Measurements from ENCODE around the gene TMEM92.
A peak's percentile ranks its signal among the peaks of the same experiment; 100 is the strongest.
"Not testable (repeated sequence)": the region's sequence is repeated elsewhere in the genome, so short reads cannot be mapped to it uniquely, and the experiment has no call there.

Gene TMEM92

DNA sequence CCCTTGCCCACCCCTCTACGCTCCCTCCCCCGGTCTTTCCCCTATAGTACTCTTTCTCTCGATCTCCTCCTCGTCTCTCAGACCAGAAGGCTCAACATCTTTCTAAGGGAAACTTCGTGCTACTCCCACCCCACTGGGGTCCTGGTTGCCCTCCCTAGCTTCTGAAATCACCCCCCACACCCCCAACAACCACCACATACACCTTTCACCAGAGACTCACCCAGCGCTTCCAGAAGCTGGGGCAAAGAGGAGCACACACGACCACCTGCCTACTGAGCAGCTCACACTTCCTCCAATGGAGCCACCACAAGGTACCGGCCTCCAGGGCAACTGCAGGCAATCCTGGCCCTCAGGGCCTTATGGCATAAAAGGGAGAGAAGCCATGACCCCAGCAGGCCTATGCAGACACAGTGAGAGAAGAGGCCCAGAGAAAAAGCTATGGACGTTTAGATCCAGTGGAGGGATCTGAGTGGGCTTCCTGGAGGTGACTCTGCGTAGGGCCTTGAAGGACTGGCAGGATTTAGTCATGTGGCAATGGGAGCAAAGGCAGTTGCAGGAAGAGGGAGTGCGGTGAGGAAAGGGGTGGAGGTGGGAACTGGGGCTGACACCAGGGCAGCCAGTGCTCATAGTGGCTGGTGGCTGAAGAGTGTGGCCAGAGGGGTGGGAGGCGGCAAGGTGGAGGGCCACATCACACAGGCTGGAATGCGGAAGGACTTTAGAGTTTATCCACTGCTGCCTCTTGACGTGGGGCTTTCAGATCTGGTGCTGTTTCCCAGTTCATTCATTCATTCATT lies 12.1 kb upstream of the TMEM92 start:
- no peak for DNase-seq

DNA sequence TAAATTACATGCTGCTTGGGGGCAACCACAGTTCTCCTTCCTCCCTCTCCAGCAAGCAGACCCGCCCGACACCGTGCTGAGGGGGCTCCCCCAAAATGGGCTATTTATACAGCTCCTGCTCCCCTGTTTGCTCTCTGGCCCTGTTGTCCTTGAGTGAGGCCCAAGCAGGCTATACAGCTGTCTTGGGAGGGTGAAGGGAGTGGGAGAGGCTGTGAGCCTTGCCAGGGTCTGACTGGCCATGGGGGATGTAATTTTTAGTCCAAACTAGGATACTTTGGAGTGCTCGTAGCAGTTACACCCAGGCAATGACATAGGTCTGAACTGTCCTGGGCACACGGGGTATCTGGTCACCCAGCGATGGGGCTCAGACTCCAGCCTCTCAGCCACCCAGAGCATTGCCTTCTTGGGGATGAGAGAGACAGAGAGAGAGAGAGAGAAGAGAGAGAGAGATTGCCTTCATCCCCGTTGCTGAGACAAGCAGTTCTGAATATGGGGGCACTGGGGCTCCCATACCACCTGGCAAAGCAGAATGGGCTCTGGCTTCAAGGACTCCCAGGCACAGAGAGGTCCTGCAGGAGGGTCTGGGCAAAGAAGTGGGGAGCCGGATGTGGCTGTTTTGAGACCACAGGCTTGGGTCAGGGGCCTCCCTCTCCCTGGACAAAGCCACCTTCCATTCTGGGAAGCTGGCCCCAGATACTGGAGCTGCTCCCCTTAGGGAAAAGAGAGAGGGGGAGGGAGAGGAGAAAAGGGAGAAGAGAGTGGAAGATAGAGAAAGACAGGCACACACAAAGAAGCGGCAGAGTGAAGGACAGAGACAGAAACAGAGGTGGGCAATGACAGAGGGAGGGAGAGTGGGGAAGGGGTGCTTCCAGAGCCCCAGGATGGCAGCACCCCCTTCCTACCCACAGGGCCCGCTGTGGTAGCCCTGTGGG lies 10.7 kb upstream of the TMEM92 start:
- no peak for DNase-seq

DNA sequence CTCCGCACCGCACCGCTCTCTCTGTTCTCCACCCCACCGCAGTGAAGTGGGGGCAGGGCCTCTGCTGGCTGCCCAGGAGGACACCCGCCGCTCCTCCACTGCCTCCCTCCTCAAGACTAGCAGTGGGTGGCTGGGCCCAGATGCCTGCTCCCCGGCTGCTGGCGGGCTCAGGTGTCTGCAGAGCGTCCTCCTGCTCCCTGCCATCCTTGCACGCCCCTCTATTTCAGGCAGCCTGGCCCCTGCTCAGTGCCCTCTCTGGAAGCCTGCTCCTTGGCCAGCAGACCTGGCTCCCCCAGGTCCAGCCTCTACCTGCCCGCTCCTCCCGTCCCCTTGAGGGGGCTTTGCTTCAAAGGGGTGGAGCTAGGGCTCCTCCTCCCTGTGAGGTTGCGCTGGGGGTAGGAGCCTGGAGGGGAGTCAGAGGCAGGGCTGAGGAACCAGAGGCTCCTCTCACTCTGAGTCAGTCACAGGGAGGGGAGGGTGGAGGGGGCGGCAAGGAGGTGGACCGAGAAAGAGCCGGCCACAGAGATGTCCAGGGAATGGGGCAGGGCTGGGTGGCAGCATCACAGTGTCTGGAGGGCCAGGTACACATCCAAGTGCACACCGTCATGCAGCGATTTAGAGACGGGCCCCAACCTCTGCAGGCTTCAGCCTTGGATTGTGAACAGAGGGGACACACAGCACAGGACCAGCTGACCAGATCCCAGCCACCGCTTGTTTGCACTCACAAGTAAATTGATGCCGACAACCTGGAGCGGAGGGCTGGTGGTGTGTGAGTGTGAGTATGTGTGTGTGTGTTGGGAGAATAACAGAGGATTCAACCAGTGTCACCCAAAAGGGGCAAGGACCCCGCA lies 9.8 kb upstream of the TMEM92 start:
- DNase-seq: no peak

DNA sequence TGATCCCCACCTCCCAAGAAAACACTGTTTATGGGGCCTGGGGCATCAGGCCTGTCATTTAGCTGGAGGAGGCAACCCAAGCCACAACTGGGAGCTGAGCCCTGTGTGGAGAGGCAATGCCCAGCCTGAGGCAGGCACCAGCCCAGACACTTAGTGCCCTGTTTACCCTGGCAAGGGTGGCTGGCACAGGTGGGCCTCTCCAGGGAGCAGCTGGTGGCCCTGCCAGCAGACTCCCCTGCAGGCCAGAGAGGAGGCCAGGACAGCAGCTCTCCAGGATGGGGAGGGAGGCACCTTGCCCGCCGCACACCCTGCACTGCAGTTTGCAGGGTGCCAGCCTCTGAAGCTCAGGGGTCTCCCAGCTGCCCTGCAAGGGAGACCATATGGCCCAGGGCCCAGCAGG lies 9.1 kb upstream of the TMEM92 start:
- no peak for DNase-seq

DNA sequence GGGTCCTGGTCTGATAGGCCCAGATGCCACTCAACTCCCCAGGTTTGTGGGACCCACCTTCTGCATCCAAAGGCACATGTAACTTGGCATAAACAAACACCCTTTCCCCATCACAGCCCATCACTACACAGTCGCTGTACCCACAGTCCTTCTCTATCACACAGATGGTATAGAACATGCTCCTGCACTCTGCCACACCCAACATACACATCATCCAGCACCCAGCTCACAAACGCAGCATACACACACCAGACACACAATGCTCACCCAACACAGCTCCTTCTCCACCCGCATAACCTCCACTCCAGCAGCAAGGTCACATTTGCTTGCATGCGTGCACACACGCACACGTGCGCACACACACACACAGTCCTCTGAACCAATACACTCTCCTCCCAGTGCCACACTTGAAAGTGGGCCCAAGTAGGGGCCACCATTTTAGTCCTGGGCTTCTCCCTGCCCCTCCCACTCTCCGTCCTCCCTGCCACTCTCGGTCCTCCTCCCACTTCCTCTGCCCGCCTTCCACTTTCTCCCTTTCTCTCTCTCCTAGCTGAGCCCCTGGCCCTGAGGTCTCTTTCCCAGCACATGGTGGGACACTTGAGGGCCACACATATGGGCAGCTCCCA lies 8.5 kb upstream of the TMEM92 start:
- no peak for DNase-seq

DNA sequence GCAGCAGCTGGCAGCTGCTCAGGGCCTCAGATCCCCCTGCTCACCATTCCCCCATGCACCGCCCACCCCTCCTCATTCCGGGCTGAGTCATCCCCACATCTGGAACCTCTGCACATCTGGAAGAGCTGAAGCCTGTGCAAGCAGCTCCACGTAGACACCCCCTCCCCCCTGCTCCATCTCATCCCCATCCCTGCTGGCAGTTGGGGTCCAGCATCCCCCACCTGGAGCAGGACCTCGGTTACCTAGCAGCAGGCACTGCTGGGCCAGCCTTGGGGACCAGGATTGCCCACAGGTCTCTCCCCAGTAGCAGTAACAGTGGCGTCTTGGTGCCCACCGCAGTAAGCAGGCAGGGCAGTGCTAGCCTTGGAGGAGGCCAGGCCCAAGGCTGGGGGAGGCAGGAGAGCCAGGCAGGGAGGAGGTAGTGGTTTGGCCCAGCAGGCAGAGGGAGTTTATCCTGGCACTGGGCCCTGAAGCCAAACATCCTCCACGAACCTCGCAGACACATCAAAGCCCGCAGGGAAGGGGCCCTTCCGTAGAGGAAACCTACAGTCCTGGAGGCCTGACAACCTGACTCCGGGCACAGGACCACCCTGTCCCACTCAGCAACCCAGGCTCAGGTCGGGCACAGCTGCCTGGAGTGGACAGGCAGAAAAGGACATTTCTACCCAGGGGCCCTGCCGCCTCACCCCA lies 7.7 kb upstream of the TMEM92 start:
- no peak for DNase-seq

DNA sequence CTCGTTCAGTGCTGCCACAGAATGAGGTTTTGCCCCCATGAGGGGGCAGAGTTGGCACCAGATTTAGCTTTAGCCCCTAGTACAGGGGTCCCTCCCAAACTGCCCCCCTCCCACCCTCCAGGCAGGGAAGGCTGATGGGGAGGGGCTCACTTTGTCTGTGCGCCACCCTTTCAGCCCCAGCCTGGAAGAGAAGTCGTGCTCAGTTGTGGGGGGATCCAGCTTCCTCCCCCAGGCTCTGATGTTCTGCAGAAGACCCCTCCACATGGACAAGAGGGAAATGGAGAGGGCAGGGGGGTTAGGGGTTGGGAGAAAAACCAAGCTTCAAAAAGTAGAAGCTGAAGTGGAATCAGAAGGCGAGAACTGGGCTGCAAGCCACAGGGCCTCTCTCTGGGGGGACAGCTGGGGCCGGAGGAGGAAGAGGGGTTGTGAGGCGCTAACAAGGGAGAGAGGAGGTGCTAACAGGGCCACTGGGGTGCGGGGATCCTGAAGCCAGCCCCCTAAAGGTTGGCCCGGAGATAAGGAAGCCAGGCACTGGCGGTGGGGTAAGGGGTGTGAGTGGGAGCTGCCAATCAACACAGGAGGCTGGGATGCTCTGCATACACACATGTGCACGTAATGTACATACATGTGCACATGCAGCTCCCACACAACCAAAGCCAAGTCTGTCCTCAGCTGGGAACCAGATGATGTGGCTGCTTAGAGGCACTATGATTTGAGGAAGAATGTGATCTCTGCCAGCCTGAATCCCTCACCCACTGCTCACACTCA lies 7.0 kb upstream of the TMEM92 start:
- DNase-seq: no peak

DNA sequence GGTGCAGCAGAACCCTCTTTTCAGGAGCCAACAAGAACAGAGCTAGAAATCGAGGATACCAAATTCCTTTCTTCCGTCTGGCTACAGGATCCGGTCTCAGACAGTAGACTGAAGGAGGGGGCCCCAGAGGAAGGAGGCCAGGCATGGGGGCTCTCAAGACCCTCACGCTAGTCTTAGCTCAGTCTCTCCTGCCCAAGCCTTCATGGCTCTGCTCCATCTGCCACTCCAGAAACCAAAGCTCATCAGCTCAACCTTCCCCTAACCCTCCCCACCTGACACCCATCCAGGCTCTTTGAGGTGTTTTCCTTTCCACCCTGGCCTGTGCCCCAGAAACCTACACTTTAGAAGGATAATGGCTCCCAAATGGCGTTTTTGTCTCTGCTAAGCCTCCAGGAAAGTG lies 6.2 kb upstream of the TMEM92 start:
- no peak for DNase-seq

DNA sequence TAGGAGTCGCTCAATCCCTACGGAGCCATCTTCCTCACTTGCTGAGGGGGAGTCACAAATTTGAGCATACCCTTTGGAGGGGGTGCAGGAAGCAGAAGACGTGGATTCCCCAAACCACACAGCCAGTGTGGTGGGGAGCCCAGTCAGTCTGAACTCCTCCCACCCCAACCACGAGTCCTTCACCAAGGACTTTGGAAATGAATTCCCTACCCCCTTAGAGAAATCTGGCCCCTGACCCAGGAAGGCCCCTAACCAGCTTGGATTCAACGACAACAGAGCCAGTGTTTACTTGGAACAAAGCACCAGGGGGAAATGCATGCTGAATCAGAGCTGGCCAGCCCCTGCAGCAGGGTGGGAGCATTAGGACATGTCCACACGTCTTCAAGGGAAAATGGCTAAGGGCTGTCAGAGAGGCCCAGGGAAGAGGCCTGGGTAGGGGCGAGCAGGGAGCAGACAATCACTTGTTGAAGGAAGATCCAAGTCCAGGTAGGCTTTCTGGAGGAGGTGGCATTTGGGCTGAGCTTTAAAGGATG lies 5.5 kb upstream of the TMEM92 start:
- DNase-seq: no peak

DNA sequence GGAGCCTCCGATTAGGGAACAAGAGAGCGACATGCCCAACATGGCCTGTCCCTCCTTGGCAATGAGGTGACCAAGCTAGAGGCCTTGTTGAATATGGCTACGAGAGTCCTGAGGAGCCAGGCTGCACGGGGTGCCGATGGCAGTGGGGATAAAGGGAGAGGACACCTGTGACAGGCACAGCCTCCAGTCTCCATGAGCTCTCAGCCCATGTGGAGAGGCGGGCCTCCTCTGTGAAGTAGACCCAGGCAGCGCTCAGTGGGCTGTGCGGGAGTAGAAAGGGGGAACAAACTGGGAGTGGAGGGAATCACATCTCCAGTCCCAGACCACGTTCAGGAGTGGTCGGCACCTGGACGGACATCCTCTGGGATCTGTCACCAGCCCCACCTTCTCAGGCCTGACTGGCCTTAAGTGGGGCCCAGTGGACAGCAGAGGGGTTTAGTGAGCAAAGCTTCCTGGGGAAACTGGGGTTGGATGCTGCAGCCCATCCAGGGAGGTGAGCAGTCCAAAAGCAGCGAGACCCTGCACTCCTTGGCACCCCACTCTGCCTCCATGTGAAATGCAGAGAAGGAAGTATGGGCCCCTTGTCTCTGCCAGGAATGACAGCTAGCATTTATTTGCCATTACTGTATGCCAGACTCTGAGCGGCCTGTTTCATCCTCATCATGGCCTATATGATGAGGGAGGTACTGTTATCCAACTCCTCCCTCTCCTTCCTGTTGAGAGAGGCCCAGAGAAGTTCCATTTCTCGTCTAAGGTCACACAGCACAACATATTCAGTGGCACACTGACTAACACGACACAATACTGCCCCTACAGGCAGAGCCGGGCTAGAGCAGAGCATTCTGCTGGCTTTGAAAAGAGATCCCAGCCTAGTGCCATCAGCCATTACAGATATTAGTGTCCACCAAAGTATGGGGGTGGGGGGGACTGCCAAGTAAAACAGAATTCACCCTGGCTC lies 4.5 kb upstream of the TMEM92 start:
- peak; percentile 47 to 65 for DNase-seq

DNA sequence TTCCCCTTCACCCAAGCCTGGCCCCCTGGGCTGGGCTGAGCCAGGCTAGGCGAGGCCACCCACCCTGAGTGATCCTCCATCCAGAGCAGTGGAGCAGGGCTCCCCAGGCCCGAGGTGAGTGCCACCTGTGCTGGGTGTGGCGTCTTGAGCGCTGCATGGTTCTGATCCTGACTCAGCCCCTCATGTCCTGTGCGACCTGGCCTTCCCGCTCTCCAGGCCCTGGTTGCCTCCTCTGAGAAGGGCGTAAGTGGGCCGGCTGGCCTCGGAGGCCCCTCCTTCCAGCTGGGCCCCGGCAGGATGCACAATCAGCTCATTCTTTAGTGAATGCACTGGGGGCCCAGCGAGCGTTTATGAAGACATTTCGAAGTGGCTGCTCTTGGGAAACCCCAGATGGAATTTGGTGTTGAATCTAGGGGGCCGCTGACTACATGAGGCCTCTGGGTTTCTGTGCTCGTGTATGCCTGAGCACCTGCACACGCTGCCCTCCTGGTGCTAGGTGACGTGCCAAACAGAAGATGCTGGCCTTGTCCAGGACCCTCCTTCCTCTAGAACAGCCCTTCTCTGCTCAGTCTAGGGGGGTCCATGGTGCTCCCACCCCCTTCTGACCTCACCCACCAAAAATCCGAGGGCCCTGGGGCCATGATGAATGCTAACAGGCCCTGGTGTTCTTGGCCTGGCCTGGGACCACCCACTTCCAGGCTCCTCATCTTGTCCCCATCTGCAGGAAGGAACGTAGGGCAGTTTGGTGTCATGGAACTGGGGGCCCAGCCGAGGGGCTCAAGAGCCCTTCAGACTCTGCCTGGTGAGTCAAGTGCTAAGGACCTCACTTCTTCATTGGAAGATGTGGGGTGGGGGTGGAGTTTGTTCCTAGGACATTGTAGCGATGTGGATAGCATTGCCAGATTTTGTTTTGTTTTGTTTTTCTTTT lies 3.6 kb upstream of the TMEM92 start:
- DNase-seq: no peak

DNA sequence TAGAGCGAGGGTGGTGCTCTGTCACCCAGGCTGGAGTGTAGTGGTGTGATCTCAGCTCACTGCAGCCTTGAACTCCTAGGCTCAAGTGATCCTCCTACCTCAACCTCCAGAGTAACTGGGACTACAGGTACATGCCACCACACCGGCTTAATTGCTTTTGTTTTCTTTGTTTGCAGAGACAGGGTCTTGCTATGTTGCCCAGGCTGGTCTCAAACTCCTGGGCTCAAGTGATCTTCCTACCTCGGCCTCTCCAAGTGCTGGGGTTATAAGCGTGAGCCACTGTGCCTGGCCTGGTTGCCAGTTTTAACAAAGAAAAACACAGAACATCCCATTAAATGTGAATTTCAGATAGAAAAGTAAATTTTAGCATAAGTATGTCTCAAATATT lies 2.9 kb upstream of the TMEM92 start:
- DNase-seq: not testable (repeated sequence)

DNA sequence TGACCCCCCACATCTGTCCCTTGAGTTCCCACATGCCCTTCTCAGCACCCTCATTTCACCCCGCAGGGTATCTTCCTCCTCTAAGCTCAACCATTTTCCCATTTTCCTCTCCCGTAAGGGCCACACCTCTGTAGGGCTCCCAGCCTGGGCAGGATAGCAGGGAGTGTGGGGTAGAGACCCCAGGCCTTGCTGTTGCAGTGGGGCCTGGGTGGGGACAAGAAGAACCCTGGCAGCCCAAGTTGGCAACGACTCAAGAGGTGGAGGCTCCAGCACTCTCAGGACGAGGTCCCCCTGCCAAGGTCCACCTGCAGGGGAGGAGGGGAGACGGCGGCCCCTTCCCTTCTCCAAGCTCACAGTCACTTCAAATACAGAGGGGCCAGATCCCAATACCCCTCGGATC lies 2.0 kb upstream of the TMEM92 start:
- no peak for DNase-seq

DNA sequence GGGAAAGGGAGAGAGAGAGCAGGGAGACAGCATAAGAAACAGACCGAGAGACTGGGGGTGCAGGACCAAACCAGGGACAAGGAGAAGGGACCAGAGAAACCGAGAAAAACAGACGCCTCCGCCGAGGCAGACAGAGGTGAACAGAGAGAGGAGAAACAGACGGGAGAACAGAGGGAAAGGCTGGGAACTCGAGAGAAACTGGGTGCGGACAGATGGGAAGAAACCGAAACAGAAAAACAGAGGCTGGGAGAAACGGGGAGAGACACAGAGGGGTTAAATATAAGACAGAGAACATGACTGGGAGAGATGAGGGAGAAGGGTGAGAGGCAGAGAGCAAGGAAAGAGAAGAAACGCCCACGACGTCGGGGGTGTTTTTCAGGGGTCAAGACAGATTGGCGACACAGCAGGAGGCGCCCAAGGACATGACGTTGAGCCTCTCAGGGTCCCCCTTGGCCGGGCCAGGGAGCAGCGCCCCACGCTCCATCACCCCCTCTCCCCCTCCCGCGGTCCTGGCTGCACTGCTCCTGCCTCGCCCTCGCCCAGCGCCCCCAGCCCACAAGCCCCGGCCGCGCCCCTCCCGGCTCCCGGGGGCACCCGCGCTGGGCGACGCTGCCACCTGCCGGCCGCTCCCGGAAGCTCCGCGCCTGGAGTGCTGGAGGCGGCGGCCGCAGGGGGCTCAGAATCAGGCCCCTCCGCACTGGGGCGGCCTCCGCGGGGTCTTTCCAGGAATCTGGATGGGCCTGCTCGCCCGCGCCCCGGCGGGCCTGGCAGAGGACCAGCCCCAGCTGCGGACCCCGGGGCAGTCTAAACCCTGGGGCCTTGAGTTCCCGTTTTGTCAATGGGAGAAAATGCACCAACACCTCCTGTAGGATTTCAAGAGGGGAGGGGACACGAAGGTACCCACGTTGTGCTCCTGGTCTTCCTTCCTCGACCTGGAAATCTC lies 1.3 kb upstream of the TMEM92 start:
- DNase-seq: peak; percentile 36 to 51

DNA sequence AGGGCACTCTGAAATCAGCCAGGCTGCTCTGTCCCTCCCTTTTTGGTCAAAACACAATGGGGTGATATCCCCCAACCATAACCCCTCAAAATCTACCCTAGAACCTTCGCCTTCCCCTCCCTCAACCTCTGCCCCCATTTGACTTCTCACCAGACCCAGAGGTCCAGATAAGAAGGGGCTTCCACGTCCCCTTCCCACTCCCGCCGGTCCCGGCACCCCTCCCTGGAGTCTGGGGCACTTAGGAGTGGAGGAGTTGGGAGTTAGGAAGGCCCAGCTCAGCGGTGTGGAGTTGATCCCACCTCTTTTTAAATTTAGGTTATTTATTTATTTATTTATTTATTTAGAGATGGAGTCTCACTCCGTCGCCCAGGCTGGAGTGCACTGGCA lies 619 bp upstream of the TMEM92 start:
- DNase-seq: no peak

DNA sequence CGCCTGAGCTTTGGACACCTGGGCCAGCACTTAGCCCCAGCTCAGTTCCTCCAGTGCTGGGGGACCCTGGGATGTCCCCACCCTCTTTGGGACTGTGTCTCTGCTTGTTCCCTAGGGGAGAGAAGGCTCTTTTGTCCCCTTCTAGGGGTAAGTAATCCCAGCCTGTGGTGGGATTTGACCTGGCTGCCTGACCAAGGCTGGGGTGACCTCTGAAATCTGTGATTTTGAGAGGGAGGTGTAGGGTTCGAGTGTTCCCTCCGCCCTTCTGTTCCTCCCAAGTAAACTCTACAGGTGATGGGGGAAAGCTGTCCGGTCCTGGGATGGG lies 593 bp downstream of the TMEM92 start:
- no peak for DNase-seq

DNA sequence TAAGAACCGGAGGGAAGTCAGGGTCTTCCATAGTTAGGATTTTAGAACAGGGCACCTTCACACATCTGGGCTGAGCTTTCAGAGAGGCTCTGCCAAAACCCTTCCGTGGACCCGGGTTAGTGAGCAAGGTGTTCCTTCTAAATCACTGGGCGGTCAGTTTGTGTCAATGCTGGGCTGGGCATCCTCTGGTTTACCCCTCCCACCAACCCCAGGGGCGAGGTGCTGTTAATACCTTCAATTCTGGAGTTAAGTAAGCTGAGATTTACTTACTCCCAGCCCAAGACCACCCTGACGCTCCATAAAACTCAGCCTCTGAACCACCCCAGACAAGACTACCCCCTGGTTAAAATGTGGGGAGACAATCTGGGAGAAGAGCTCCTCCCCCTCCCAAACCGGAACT lies 1.0 kb downstream of the TMEM92 start:
- DNase-seq: no peak

Data from CD4-positive, alpha-beta T cell treated with Interleukin-1 beta for 1 hour (primary cell).